WTC11 (cell line): Measurements from ENCODE around the gene E2F4. TPM values are rescaled to one million over a fixed set of nuclear protein-coding genes. Genes with fewer than 3 reads are reported as not detected.

Experiments used
- ATAC-seq: fragments of 200-7000 bp; cut with Tn5 transposase; 2 replicates; pipeline ENCODE4 v1.10.0; 2021; ENCODE audit warnings: mild to moderate bottlenecking, moderate library complexity
- CTCF ChIA-PET: fragments of 300-600 bp; sonication (Branson Sonifier 250); formaldehyde crosslinking; loops from one replicate; lab custom pipeline; 2021; ENCODE audit warnings: antibody characterized with exemption; lab: Charles Lee
- POLR2A ChIA-PET: fragments of 350-600 bp; sonication (Branson Sonifier 250); formaldehyde crosslinking; loops from one replicate; lab custom pipeline; 2021; ENCODE audit warnings: antibody characterized with exemption; lab: Charles Lee
- DNase-seq: peaks from one replicate; pipeline ENCODE4 v3.0.0; 2021; ENCODE audit warnings: low spot score
- H3K27ac Mint-ChIP-seq: 2 replicates; pipeline ENCODE4 v1.8.0; 2021; ENCODE audit warnings: mixed read lengths
- H3K27me3 Mint-ChIP-seq: 2 replicates; pipeline ENCODE4 v1.8.0; 2021; ENCODE audit warnings: low read depth, mild to moderate bottlenecking, moderate library complexity, mixed read lengths
- H3K36me3 Mint-ChIP-seq: 2 replicates; pipeline ENCODE4 v1.8.0; 2021; ENCODE audit warnings: mixed read lengths
- H3K4me1 Mint-ChIP-seq: 2 replicates; pipeline ENCODE4 v1.8.0; 2022; ENCODE audit warnings: mixed read lengths
- H3K4me3 Mint-ChIP-seq: 2 replicates; pipeline ENCODE4 v1.8.0; 2021; ENCODE audit warnings: mild to moderate bottlenecking, moderate library complexity, mixed read lengths
- H3K9me3 Mint-ChIP-seq: 2 replicates; pipeline ENCODE4 v1.8.0; 2021; ENCODE audit warnings: mixed read lengths
- ATF1 ChIP-seq: sonication (generic); formaldehyde crosslinking; IDR thresholded peaks from 2 replicates; pipeline ENCODE4 v1.8.1; 2023; ENCODE audit warnings: mild to moderate bottlenecking, moderate library complexity, missing genetic modification reagents
- ATF3 ChIP-seq: sonication (generic); formaldehyde crosslinking; conservative IDR thresholded peaks from 2 replicates; pipeline ENCODE4 v1.8.1; 2022; ENCODE audit warnings: mild to moderate bottlenecking, missing genetic modification reagents
- CBFB ChIP-seq: sonication (generic); formaldehyde crosslinking; IDR thresholded peaks from 2 replicates; pipeline ENCODE4 v1.8.1; 2022; ENCODE audit warnings: mild to moderate bottlenecking, low read depth, missing genetic modification reagents
- CTCF ChIP-seq: fragments of 200-600 bp; IDR thresholded peaks from 2 replicates; pipeline ENCODE4 v1.8.0; 2022; ENCODE audit warnings: antibody characterized with exemption
- E2F1 ChIP-seq: sonication (generic); formaldehyde crosslinking; IDR thresholded peaks from 2 replicates; pipeline ENCODE4 v1.8.0; 2022; ENCODE audit warnings: mild to moderate bottlenecking, missing genetic modification reagents
- FOXK1 ChIP-seq: sonication (generic); formaldehyde crosslinking; IDR thresholded peaks from 2 replicates; pipeline ENCODE4 v1.8.0; 2022; ENCODE audit warnings: mild to moderate bottlenecking, moderate library complexity, missing genetic modification reagents
- GRHL2 ChIP-seq: fragments of 250-450 bp; sonication (Bioruptor Pico); IDR thresholded peaks from 2 replicates; pipeline ENCODE4 v1.8.0; 2022; ENCODE audit warnings: mild to moderate bottlenecking, moderate library complexity; ENCODE audit not compliant: insufficient replicate concordance, severe bottlenecking
- MAX ChIP-seq: sonication (generic); formaldehyde crosslinking; IDR thresholded peaks from 2 replicates; pipeline ENCODE4 v1.8.0; 2022; ENCODE audit warnings: mild to moderate bottlenecking, missing genetic modification reagents
- OVOL2 ChIP-seq: fragments of 250-450 bp; sonication (Bioruptor Pico); IDR thresholded peaks from 2 replicates; pipeline ENCODE4 v1.9.0; 2021; ENCODE audit warnings: mild to moderate bottlenecking, borderline replicate concordance
- PRRX2 ChIP-seq: fragments of 250-450 bp; sonication (Bioruptor Pico); IDR thresholded peaks from 2 replicates; pipeline ENCODE4 v1.8.0; 2021; ENCODE audit warnings: mild to moderate bottlenecking
- TEAD4 ChIP-seq: sonication (generic); formaldehyde crosslinking; IDR thresholded peaks from 2 replicates; pipeline ENCODE4 v1.8.0; 2022; ENCODE audit warnings: mild to moderate bottlenecking, missing genetic modification reagents
- USF1 ChIP-seq: sonication (generic); formaldehyde crosslinking; IDR thresholded peaks from 2 replicates; pipeline ENCODE4 v1.8.0; 2022; ENCODE audit warnings: mild to moderate bottlenecking, missing genetic modification reagents
- ZBTB21 ChIP-seq: sonication (generic); formaldehyde crosslinking; IDR thresholded peaks from 2 replicates; pipeline ENCODE4 v1.8.1; 2023; ENCODE audit warnings: mild to moderate bottlenecking, missing genetic modification reagents, borderline replicate concordance
- ZMAT4 ChIP-seq: fragments of 250-450 bp; sonication (Bioruptor Pico); IDR thresholded peaks from 2 replicates; pipeline ENCODE4 v1.9.0; 2021; ENCODE audit warnings: mild to moderate bottlenecking
- ZNF263 ChIP-seq: sonication (generic); formaldehyde crosslinking; IDR thresholded peaks from 2 replicates; pipeline ENCODE4 v1.8.1; 2022; ENCODE audit warnings: low read depth, mild to moderate bottlenecking, moderate library complexity, missing genetic modification reagents
- ZNF416 ChIP-seq: fragments of 250-450 bp; sonication (Bioruptor Pico); IDR thresholded peaks from 2 replicates; pipeline ENCODE4 v1.9.0; 2021; ENCODE audit warnings: mild to moderate bottlenecking, inconsistent platforms
- ZNF425 ChIP-seq: fragments of 250-450 bp; sonication (Bioruptor Pico); conservative IDR thresholded peaks from 2 replicates; pipeline ENCODE4 v1.9.0; 2021; ENCODE audit warnings: mild to moderate bottlenecking
- total RNA-seq: library from RNA; stranded (reverse); gene quantifications from 3 replicates; pipeline ENCODE4 v1.2.3, GENCODE V29; 2021

Gene E2F4
- total RNA-seq, 1 experiment from 2014 or later = 85.0 TPM

- POLR2A ChIA-PET = interaction anchor here (0.6 to 2.1 kb wide), 3 partner anchors 10 to 38 kb away, joined by 7 to 8 read pairs (median 7); partner anchors contain the start of genes FHOD1 and TMEM208
- Mint-ChIP-seq H3K4me1 (no peaks in the 10 kb centered on the region), H3K27me3 (peaks cover 5% of the 10 kb centered on the region), H3K27ac (no peak overlapping the region), H3K9me3 (no peaks in the 10 kb centered on the region), H3K4me3 (no peak overlapping the region), H3K36me3 (no peaks in the 10 kb centered on the region)
- ATAC-seq (no peak), DNase-seq (no peak)
- TF ChIP-seq USF1 (no peak), E2F1 (no peak), TEAD4 (CRISPR knock-in tag) (no peak), ZMAT4 (no peak), CTCF (no peak), OVOL2 (no peak), ZNF416 (CRISPR knock-in tag) (no peak), ATF3 (CRISPR knock-in tag) (no peak), MAX (CRISPR knock-in tag) (no peak), ATF1 (no peak), ZNF425 (no peak)
- CTCF ChIA-PET = interaction anchor here (0.6 to 9.1 kb wide), 5 partner anchors 9 to 247 kb away, joined by 3 to 65 read pairs (median 6); partner anchors contain the start of genes CES3 and ELMO3
Measured at GRCh38 chr16:67208154-67208896, 16.4 kb downstream of the E2F4 start.

GRCh38 chr16:67209565-67209964 is 17.6 kb downstream of the E2F4 start:
- TF ChIP-seq CBFB (CRISPR knock-in tag) = no peak
- TF ChIP-seq FOXK1 = no peak
- no peak for TF ChIP-seq OVOL2
- no peak for TF ChIP-seq ZBTB21
- TF ChIP-seq PRRX2 = no peak
- no peak for TF ChIP-seq GRHL2
- no peak for TF ChIP-seq ZNF263 (CRISPR knock-in tag)
- CTCF ChIA-PET = interaction anchor here (0.6 to 9.1 kb wide), 11 partner anchors 11 to 300 kb away, joined by 3 to 65 read pairs (median 3); partner anchors contain the start of genes CES3, ELMO3, KCTD19 and LRRC36
- no peak for DNase-seq

More at GRCh38 chr16:67209565-67209964, 17.6 kb downstream of the E2F4 start:
- POLR2A ChIA-PET = interaction anchor here (2.1 kb wide), 1 partner anchor 37 kb away, joined by 7 read pairs; the partner anchor contains the start of gene FHOD1
- no peaks in the 10 kb centered on the region for H3K9me3 Mint-ChIP-seq
- peaks cover 11% of the 10 kb centered on the region for H3K27me3 Mint-ChIP-seq
- H3K4me1 Mint-ChIP-seq = no peaks in the 10 kb centered on the region
- no peaks in the 10 kb centered on the region for H3K36me3 Mint-ChIP-seq
- no peak for ATAC-seq
- H3K4me3 Mint-ChIP-seq = no peak overlapping the region
- no peak overlapping the region for H3K27ac Mint-ChIP-seq
